Measurements from ENCODE around the gene BTG1.

DNA sequence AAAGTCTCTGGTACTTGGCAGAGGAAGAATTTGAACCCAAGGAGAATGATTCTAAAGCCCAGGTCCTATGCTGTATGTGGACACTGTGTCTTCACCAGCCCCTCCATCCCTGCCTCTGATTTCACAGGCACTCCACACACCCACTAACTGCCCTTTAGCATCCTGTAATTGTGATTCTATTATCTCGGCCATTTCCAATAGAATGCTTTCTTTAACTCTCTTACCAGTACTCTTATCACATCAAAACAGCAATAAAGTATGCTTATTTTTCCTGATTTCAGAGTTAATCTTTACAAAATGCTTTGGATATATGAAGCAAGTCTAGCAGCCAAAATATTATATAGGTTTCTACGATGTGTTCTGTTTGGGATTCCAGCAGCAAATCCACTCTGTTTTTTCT lies 37.9 kb upstream of the BTG1 start:
- TF ChIP-seq, protein P1, sequence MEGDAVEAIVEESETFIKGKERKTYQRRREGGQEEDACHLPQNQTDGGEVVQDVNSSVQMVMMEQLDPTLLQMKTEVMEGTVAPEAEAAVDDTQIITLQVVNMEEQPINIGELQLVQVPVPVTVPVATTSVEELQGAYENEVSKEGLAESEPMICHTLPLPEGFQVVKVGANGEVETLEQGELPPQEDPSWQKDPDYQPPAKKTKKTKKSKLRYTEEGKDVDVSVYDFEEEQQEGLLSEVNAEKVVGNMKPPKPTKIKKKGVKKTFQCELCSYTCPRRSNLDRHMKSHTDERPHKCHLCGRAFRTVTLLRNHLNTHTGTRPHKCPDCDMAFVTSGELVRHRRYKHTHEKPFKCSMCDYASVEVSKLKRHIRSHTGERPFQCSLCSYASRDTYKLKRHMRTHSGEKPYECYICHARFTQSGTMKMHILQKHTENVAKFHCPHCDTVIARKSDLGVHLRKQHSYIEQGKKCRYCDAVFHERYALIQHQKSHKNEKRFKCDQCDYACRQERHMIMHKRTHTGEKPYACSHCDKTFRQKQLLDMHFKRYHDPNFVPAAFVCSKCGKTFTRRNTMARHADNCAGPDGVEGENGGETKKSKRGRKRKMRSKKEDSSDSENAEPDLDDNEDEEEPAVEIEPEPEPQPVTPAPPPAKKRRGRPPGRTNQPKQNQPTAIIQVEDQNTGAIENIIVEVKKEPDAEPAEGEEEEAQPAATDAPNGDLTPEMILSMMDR (IDR thresholded peaks at IDR 0.05; ENCODE audit: low read length), result no peak
- TF ChIP-seq EZH2 (optimal IDR thresholded peaks at IDR 0.05; ENCODE audit: low read depth, low read length), result no peak
